GM21367 (cell line): Measurements from ENCODE around the gene AFF3.
A peak's percentile ranks its signal among the peaks of the same experiment; 100 is the strongest.
"Not testable (repeated sequence)": the region's sequence is repeated elsewhere in the genome, so short reads cannot be mapped to it uniquely, and the experiment has no call there.

Experiments
- ATAC-seq: cut with Tn5 transposase; IDR thresholded peaks from one replicate; pipeline ENCODE4 v1.9.1; 2021; ENCODE audit not compliant: unreplicated experiment

AFF3 gene, protein sequence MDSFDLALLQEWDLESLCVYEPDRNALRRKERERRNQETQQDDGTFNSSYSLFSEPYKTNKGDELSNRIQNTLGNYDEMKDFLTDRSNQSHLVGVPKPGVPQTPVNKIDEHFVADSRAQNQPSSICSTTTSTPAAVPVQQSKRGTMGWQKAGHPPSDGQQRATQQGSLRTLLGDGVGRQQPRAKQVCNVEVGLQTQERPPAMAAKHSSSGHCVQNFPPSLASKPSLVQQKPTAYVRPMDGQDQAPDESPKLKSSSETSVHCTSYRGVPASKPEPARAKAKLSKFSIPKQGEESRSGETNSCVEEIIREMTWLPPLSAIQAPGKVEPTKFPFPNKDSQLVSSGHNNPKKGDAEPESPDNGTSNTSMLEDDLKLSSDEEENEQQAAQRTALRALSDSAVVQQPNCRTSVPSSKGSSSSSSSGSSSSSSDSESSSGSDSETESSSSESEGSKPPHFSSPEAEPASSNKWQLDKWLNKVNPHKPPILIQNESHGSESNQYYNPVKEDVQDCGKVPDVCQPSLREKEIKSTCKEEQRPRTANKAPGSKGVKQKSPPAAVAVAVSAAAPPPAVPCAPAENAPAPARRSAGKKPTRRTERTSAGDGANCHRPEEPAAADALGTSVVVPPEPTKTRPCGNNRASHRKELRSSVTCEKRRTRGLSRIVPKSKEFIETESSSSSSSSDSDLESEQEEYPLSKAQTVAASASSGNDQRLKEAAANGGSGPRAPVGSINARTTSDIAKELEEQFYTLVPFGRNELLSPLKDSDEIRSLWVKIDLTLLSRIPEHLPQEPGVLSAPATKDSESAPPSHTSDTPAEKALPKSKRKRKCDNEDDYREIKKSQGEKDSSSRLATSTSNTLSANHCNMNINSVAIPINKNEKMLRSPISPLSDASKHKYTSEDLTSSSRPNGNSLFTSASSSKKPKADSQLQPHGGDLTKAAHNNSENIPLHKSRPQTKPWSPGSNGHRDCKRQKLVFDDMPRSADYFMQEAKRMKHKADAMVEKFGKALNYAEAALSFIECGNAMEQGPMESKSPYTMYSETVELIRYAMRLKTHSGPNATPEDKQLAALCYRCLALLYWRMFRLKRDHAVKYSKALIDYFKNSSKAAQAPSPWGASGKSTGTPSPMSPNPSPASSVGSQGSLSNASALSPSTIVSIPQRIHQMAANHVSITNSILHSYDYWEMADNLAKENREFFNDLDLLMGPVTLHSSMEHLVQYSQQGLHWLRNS (N-terminal part only)

GRCh38 chr2:100142393-100142792 is at the start of gene AFF3:
Gene AFF3 (minus strand): TSS chr2:100142590. CDS start chr2:100104454, 38,136 bp downstream.
- ATAC-seq, result peak; percentile 98

DNA sequence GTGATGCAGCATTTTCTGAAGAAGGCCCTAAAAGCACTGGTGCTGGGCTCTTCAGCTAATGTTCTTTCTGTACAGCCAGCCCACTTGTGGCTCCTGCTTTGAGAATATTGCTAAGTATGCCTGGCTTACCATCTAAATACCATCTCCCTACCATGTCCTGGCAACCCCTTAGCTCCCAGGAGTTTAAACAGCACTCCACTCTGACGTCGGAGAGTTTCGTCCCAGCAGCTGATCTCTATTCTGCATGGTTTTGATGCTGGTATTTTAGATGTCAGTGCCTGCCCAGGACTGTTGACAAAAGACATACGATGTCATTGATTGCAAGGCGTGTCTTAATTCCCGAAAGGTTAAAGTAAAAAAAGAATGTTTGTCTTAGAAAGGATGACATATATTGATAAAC is 47.0 kb upstream of the AFF3 start:
- ATAC-seq, result no peak

DNA sequence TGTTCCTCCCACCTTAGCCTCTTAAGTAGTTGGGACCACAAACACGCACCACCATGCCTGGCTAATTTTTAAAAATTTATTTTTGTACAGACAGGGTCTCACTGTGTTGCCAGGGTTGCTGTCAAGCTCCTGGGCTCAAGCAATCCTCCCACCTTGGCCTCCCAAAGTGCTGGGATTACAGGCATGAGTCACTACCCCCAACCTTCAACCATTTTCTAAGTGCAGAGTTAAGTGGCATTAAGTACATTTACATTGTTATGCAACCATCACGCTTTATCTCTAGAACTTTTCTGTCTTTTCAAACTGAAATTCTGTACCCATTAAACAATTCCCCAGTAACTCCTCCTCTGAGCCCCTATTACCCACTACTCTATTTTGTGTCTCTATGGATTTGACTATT is 45.9 kb upstream of the AFF3 start:
- ATAC-seq, result no peak

DNA sequence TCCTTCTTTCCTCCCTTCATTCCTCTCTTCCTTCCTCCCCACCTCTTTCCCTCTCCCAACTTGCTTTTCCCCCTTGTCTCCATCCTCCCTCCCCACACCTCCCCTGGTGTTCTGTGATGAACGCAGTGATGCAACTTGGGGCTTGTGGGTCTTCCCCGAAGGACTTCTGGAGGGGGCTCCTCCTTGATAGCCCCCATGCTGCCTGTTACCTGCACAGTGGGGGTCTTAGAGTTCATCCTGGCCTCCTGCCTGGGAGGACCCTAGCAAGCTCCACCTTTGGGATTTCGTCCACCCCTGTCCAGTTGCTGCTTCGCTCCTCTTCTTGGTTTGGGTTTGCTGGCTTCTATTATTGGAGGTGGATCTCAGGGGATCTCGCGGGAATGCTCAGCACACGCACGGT is 43.7 kb upstream of the AFF3 start:
- ATAC-seq, result no peak

- ATAC-seq, result no peak
Measured at GRCh38 chr2:100185516-100185915, 43.1 kb upstream of the AFF3 start.

DNA sequence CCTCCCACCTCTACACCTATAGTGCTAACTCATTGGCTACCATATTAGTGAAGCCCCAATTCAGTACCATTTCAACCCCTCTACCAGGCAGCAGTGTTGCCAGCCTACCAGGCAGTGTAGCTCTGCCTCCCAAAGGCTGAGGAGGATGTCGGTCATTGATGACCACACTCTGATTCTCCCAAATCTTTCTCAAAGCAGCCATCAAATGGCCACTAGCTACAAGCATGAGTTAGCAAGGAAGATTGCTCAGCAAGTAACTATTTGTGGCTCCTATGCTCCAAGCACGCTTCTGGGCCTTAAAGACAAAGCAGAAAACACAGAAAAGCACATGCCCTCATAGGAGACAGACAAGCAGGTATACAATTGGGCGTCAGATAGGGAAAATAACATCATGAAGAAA is 42.7 kb upstream of the AFF3 start:
- no peak for ATAC-seq

GRCh38 chr2:100184055-100184737 is 41.8 kb upstream of the AFF3 start:
- ATAC-seq, result no peak

GRCh38 chr2:100182494-100183361 is 40.3 kb upstream of the AFF3 start:
- no peak for ATAC-seq

DNA sequence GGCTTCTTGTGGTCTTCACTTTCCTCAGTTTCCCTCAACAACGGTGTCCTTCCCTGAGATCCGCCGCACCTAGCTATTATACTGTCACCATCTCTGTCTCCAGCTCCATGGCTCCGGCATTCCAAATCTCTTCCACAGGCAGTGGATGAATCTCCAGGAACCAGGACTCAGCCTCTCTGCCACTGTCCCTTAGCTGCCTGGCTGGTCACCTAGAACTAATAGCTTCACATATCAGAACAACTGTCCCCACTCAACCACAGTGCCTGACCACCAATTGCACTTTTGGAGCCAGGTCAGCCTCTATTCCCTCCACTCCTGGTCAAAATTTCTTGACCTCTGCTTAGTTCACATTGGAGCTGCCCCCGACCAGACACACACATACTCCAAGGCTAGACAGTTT is 38.1 kb upstream of the AFF3 start:
- ATAC-seq, result no peak

GRCh38 chr2:100179806-100180205 is 37.4 kb upstream of the AFF3 start:
- no peak for ATAC-seq

- ATAC-seq, result no peak
Measured at GRCh38 chr2:100178864-100179263, 36.5 kb upstream of the AFF3 start.

GRCh38 chr2:100178085-100178788 is 35.8 kb upstream of the AFF3 start:
- ATAC-seq, result no peak

DNA sequence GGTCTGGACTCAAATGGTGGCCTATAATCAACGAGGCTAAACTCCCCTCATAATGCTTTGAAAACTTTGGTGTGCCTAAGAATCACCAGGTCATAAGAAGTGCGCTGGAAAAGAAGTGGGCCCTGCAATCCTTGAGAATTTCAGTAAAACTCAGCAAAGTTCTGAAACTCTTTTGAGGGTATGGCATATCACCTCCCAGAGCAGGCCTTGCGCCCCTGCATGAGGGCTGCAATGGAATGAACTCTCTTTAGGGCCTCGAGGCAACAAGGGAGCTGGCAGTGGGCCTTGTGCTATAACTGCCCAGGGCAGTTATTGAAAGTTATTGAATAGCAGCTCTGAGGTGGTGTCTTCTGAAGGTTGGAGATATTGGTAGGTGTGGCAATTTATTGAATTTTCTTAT is 34.5 kb upstream of the AFF3 start:
- ATAC-seq, result no peak

GRCh38 chr2:100174026-100174431 is 31.6 kb upstream of the AFF3 start:
- no peak for ATAC-seq

- ATAC-seq, result no peak
Measured at GRCh38 chr2:100166701-100167100, 24.3 kb upstream of the AFF3 start.

DNA sequence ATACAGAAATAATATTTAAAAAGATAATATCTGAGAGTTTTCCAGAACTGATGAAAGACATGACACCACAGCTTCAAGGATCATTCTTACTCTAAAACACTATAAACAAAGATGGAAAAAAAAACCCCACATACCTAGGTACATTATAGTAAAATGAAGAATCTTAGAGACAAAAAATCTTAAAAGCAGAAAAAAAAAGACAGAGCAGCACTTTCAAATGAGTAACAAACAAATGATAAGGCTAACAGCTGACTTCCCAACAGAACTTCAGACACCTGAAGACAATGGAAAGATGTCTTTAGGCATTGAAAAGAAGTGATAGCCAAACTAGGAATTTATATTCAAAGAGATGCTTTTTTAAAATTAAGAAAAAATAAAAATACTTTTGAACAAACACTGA is 21.2 kb upstream of the AFF3 start:
- ATAC-seq, result no peak

- no peak for ATAC-seq
Measured at GRCh38 chr2:100161945-100162620, 19.7 kb upstream of the AFF3 start.

GRCh38 chr2:100160396-100160795 is 18.0 kb upstream of the AFF3 start:
- no peak for ATAC-seq

GRCh38 chr2:100151832-100152231 is 9.4 kb upstream of the AFF3 start:
- not testable (repeated sequence) for ATAC-seq
